ENCODE results near the gene HECTD4. TPM values are rescaled to one million over a fixed set of nuclear protein-coding genes. Genes with fewer than 3 reads are reported as not detected.

HECTD4 gene
- total RNA-seq, result 100 to 1,000 TPM in 1 of 4 donors, 10 to 100 TPM in 3; 53.7 to 168 (median 62.9) TPM

- WGBS, result 0% methylated on average over 26 of the region's 106 CpGs
- Histone ChIP-seq H3K9me3 (no peaks in the 10 kb centered on the region), H3K4me3 (peak within 1 kb of the TSS; percentile 75), H3K36me3 (no peaks in the 10 kb centered on the region), H3K27me3 (no peaks in the 10 kb centered on the region), H3K27ac (peak within 1 kb of the TSS; percentile 91), H3K4me1 (peaks cover 18% of the 10 kb centered on the region)
- peak; percentile 96 for DNase-seq (ENCODE audit: low spot score in 2 of 2)
- TF ChIP-seq EP300 (IDR thresholded peaks at IDR 0.05) (no peak), POLR2A (IDR thresholded peaks at IDR 0.05) (peak in 1 of 2 donors; percentile 61)
These were observed at the start of gene HECTD4 for GRCh38 chr12:112381883-112382796. Gene HECTD4 (minus strand): TSS chr12:112382431. CDS start chr12:112382128, 303 bp downstream.

DNA sequence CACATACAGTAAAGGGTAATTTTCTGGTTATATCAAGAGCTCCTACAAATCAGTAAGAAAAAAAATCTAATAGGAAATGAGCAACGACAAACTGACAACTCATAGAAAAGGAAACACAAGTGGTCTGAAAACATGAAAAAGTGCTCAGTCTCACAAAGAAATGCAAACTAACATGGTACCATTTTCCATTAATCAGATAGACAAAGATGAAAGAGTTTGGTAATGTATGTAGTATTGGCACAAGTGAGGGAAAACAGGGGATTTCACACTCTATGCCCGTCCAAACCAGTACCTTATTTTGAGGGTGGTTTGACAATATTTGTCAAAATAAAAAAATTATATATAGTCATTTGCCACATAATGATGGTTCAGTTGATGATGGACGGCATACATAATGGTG is 49.7 kb upstream of the HECTD4 start:
- WGBS, result 74% methylated on average over 3 of the region's 3 CpGs
- Histone ChIP-seq H3K27ac (no peak overlapping the region), H3K4me3 (no peak overlapping the region), H3K4me1 (peaks cover 3% of the 10 kb centered on the region), H3K27me3 (no peaks in the 10 kb centered on the region), H3K36me3 (peaks cover 3% of the 10 kb centered on the region), H3K9me3 (no peaks in the 10 kb centered on the region)
- TF ChIP-seq POLR2A (IDR thresholded peaks at IDR 0.05), result no peak
- no peak for TF ChIP-seq EP300 (IDR thresholded peaks at IDR 0.05)
- TF ChIP-seq POLR2AphosphoS5 (IDR thresholded peaks at IDR 0.05), result no peak
- no peak for TF ChIP-seq CTCF (IDR thresholded peaks at IDR 0.05)
- DNase-seq (ENCODE audit: low spot score in 2 of 2), result no peak

GRCh38 chr12:112430929-112431328 is 48.7 kb upstream of the HECTD4 start:
- Histone ChIP-seq H3K9me3 (no peaks in the 10 kb centered on the region), H3K4me3 (no peak overlapping the region), H3K27me3 (no peaks in the 10 kb centered on the region), H3K4me1 (peaks cover under 1% of the 10 kb centered on the region), H3K27ac (no peak overlapping the region), H3K36me3 (peaks cover 3% of the 10 kb centered on the region)
- 67% methylated on average over 5 of the region's 5 CpGs for WGBS
- no peak for TF ChIP-seq EP300 (IDR thresholded peaks at IDR 0.05)
- no peak for TF ChIP-seq POLR2AphosphoS5 (IDR thresholded peaks at IDR 0.05)
- TF ChIP-seq CTCF (IDR thresholded peaks at IDR 0.05), result no peak
- DNase-seq (ENCODE audit: low spot score in 2 of 2), result no peak

GRCh38 chr12:112427760-112428159 is 45.5 kb upstream of the HECTD4 start:
- Histone ChIP-seq H3K27ac (no peak overlapping the region), H3K27me3 (no peaks in the 10 kb centered on the region), H3K36me3 (peaks cover 3% of the 10 kb centered on the region), H3K9me3 (no peaks in the 10 kb centered on the region), H3K4me1 (peaks cover 16% of the 10 kb centered on the region), H3K4me3 (no peak overlapping the region)
- TF ChIP-seq POLR2AphosphoS5 (IDR thresholded peaks at IDR 0.05) (no peak), EP300 (IDR thresholded peaks at IDR 0.05) (no peak), POLR2A (IDR thresholded peaks at IDR 0.05) (no peak), CTCF (IDR thresholded peaks at IDR 0.05) (no peak)
- 98% methylated on average over 2 of the region's 2 CpGs for WGBS
- no peak for DNase-seq (ENCODE audit: low spot score in 2 of 2)

GRCh38 chr12:112425582-112426382 is 43.6 kb upstream of the HECTD4 start:
- 93% methylated on average over 7 of the region's 7 CpGs for WGBS

More at GRCh38 chr12:112425582-112426382, 43.6 kb upstream of the HECTD4 start:
- no peak for DNase-seq (ENCODE audit: low spot score in 2 of 2)
- TF ChIP-seq POLR2A (IDR thresholded peaks at IDR 0.05), result no peak
- TF ChIP-seq EP300 (IDR thresholded peaks at IDR 0.05), result no peak
- no peak for TF ChIP-seq POLR2AphosphoS5 (IDR thresholded peaks at IDR 0.05)
- no peak for TF ChIP-seq CTCF (IDR thresholded peaks at IDR 0.05)
- peaks cover 35% of the 10 kb centered on the region for H3K4me1 ChIP-seq
- H3K9me3 ChIP-seq, result no peaks in the 10 kb centered on the region
- no peak overlapping the region for H3K27ac ChIP-seq
- no peak overlapping the region for H3K4me3 ChIP-seq
- H3K27me3 ChIP-seq, result no peaks in the 10 kb centered on the region
- peaks cover 3% of the 10 kb centered on the region for H3K36me3 ChIP-seq

Measured in suprapubic skin (tissue), 4 donors.